Activated T-helper 1 cell treated with anti-CD3 and anti-CD28 coated beads, Interleukin-12 subunit alpha, Interleukin-12 subunit beta, Interleukin-2, Interleukin-4 antibody, amounts not matched to agents 30 ng/mL and 10 ng/mL and 1 ng/mL, durations not matched to agents 14 hours and 24 hours and 36 hours (primary cell): Measurements from ENCODE around the gene ITGBL1. TPM values are rescaled to one million over a fixed set of nuclear protein-coding genes. Genes with fewer than 3 reads are reported as not detected.

Experiments
- DNase-seq: peaks from one replicate; pipeline ENCODE4 v3.0.0; 2021; ENCODE audit warnings: low spot score
- H3K27ac Mint-ChIP-seq: one replicate; pipeline ENCODE4 v1.8.0; 2021; ENCODE audit warnings: mild to moderate bottlenecking, mixed read lengths
- H3K27me3 Mint-ChIP-seq: one replicate; pipeline ENCODE4 v1.8.0; 2022; ENCODE audit warnings: mild to moderate bottlenecking, moderate library complexity, mixed read lengths; ENCODE audit not compliant: insufficient read depth
- H3K36me3 Mint-ChIP-seq: one replicate; pipeline ENCODE4 v1.8.0; 2021; ENCODE audit warnings: low read depth, mixed read lengths
- H3K4me1 Mint-ChIP-seq: one replicate; pipeline ENCODE4 v1.8.0; 2021; ENCODE audit warnings: low read depth, mixed read lengths
- H3K4me3 Mint-ChIP-seq: one replicate; pipeline ENCODE4 v1.8.0; 2021; ENCODE audit warnings: mild to moderate bottlenecking, moderate library complexity, mixed read lengths
- H3K9me3 Mint-ChIP-seq: one replicate; pipeline ENCODE4 v1.8.0; 2021; ENCODE audit warnings: mixed read lengths
- intact Hi-C: fragments of 100-400 bp; cut with micrococcal nuclease; formaldehyde crosslinking; loops from one replicate; pipeline ENCODE4 v1.15.1; 2024
- total RNA-seq: library from RNA; stranded (reverse); gene quantifications from 2 replicates; pipeline ENCODE4 v1.2.3, GENCODE V29; 2022

The ITGBL1 gene
- total RNA-seq, 1 donor from 2014 or later: not detected

- Mint-ChIP-seq H3K36me3 (no peaks in the 10 kb centered on the region), H3K4me1 (peaks cover 4% of the 10 kb centered on the region), H3K4me3 (no peak overlapping the region), H3K27me3 (peaks cover 1% of the 10 kb centered on the region), H3K27ac (no peak overlapping the region), H3K9me3 (no peaks in the 10 kb centered on the region)
- no peak for DNase-seq
- intact Hi-C loops: no loop called here
Measured at GRCh38 chr13:101708115-101708514, 255.6 kb downstream of the ITGBL1 start.

- H3K4me3 Mint-ChIP-seq: no peak overlapping the region
- intact Hi-C loops: no loop called here
Measured at GRCh38 chr13:101709952-101710351, 257.5 kb downstream of the ITGBL1 start.

GRCh38 chr13:101711307-101712025, 259.0 kb downstream of the ITGBL1 start:
- intact Hi-C loops: no loop called here
- no peaks in the 10 kb centered on the region for H3K36me3 Mint-ChIP-seq

More at GRCh38 chr13:101709952-101710351, 257.5 kb downstream of the ITGBL1 start:
- no peaks in the 10 kb centered on the region for H3K36me3 Mint-ChIP-seq
- peaks cover 1% of the 10 kb centered on the region for H3K27me3 Mint-ChIP-seq
- no peak for DNase-seq
- H3K27ac Mint-ChIP-seq: no peak overlapping the region
- H3K9me3 Mint-ChIP-seq: no peaks in the 10 kb centered on the region
- H3K4me1 Mint-ChIP-seq: peaks cover 4% of the 10 kb centered on the region

GRCh38 chr13:101712026-101712348, 259.5 kb downstream of the ITGBL1 start:
- intact Hi-C loops: no loop called here
- no peak overlapping the region for H3K4me3 Mint-ChIP-seq
- H3K27me3 Mint-ChIP-seq: peaks cover 1% of the 10 kb centered on the region
- no peak overlapping the region for H3K27ac Mint-ChIP-seq
- no peak for DNase-seq
- H3K36me3 Mint-ChIP-seq: no peaks in the 10 kb centered on the region
- H3K9me3 Mint-ChIP-seq: no peaks in the 10 kb centered on the region
- no peaks in the 10 kb centered on the region for H3K4me1 Mint-ChIP-seq

More at GRCh38 chr13:101711307-101712025, 259.0 kb downstream of the ITGBL1 start:
- DNase-seq: no peak
- Mint-ChIP-seq H3K27ac (no peak overlapping the region), H3K9me3 (no peaks in the 10 kb centered on the region), H3K4me1 (peaks cover 3% of the 10 kb centered on the region), H3K4me3 (no peak overlapping the region), H3K27me3 (peaks cover 1% of the 10 kb centered on the region)

GRCh38 chr13:101714195-101714594, 261.7 kb downstream of the ITGBL1 start:
- no peak overlapping the region for H3K27ac Mint-ChIP-seq
- H3K36me3 Mint-ChIP-seq: no peaks in the 10 kb centered on the region
- no peak for DNase-seq
- H3K9me3 Mint-ChIP-seq: no peaks in the 10 kb centered on the region
- H3K4me1 Mint-ChIP-seq: no peaks in the 10 kb centered on the region
- H3K4me3 Mint-ChIP-seq: no peak overlapping the region
- intact Hi-C loops: no loop called here
- no peaks in the 10 kb centered on the region for H3K27me3 Mint-ChIP-seq

- intact Hi-C loops: no loop called here
- Mint-ChIP-seq H3K27me3 (no peaks in the 10 kb centered on the region), H3K27ac (no peak overlapping the region), H3K36me3 (no peaks in the 10 kb centered on the region), H3K4me3 (no peak overlapping the region), H3K4me1 (no peaks in the 10 kb centered on the region), H3K9me3 (no peaks in the 10 kb centered on the region)
- no peak for DNase-seq
Measured at GRCh38 chr13:101717353-101717752, 264.9 kb downstream of the ITGBL1 start.

GRCh38 chr13:101718496-101718895, 266.0 kb downstream of the ITGBL1 start:
- Mint-ChIP-seq H3K4me1 (no peaks in the 10 kb centered on the region), H3K27ac (no peak overlapping the region), H3K9me3 (peaks cover 3% of the 10 kb centered on the region), H3K36me3 (no peaks in the 10 kb centered on the region), H3K27me3 (no peaks in the 10 kb centered on the region), H3K4me3 (no peak overlapping the region)
- intact Hi-C loops: no loop called here
- no peak for DNase-seq

GRCh38 chr13:101726681-101727080, 274.2 kb downstream of the ITGBL1 start:
- Mint-ChIP-seq H3K36me3 (no peaks in the 10 kb centered on the region), H3K4me1 (no peaks in the 10 kb centered on the region), H3K9me3 (peaks cover 5% of the 10 kb centered on the region), H3K27me3 (no peaks in the 10 kb centered on the region), H3K4me3 (no peak overlapping the region), H3K27ac (no peak overlapping the region)
- DNase-seq: no peak
- intact Hi-C loops: no loop called here

GRCh38 chr13:101727118-101727517, 274.6 kb downstream of the ITGBL1 start:
- Mint-ChIP-seq H3K4me3 (no peak overlapping the region), H3K4me1 (no peaks in the 10 kb centered on the region), H3K27ac (no peak overlapping the region), H3K9me3 (peaks cover 5% of the 10 kb centered on the region), H3K27me3 (no peaks in the 10 kb centered on the region), H3K36me3 (no peaks in the 10 kb centered on the region)
- DNase-seq: no peak
- intact Hi-C loops: no loop called here

GRCh38 chr13:101728021-101728420, 275.5 kb downstream of the ITGBL1 start:
- Mint-ChIP-seq H3K4me1 (no peaks in the 10 kb centered on the region), H3K4me3 (no peak overlapping the region), H3K27ac (no peak overlapping the region), H3K36me3 (no peaks in the 10 kb centered on the region), H3K27me3 (no peaks in the 10 kb centered on the region), H3K9me3 (peaks cover 5% of the 10 kb centered on the region)
- intact Hi-C loops: no loop called here
- DNase-seq: no peak

GRCh38 chr13:101728615-101729014, 276.1 kb downstream of the ITGBL1 start:
- Mint-ChIP-seq H3K27me3 (no peaks in the 10 kb centered on the region), H3K9me3 (peaks cover under 1% of the 10 kb centered on the region), H3K36me3 (no peaks in the 10 kb centered on the region), H3K4me3 (no peak overlapping the region), H3K27ac (no peak overlapping the region), H3K4me1 (no peaks in the 10 kb centered on the region)
- intact Hi-C loops: no loop called here
- no peak for DNase-seq

- intact Hi-C loops: no loop called here
- H3K27ac Mint-ChIP-seq: no peak overlapping the region
- no peaks in the 10 kb centered on the region for H3K4me1 Mint-ChIP-seq
- H3K27me3 Mint-ChIP-seq: no peaks in the 10 kb centered on the region
- H3K4me3 Mint-ChIP-seq: no peak overlapping the region
- no peaks in the 10 kb centered on the region for H3K9me3 Mint-ChIP-seq
- H3K36me3 Mint-ChIP-seq: no peaks in the 10 kb centered on the region
- no peak for DNase-seq
Measured at GRCh38 chr13:101730420-101731000, 278.0 kb downstream of the ITGBL1 start.

- Mint-ChIP-seq H3K27me3 (no peaks in the 10 kb centered on the region), H3K36me3 (no peaks in the 10 kb centered on the region), H3K27ac (no peak overlapping the region), H3K9me3 (no peaks in the 10 kb centered on the region), H3K4me1 (no peaks in the 10 kb centered on the region), H3K4me3 (no peak overlapping the region)
- DNase-seq: no peak
- intact Hi-C loops: no loop called here
Measured at GRCh38 chr13:101736566-101736965, 284.1 kb downstream of the ITGBL1 start.
